ENCODE measurements around the gene INTS6.

DNA sequence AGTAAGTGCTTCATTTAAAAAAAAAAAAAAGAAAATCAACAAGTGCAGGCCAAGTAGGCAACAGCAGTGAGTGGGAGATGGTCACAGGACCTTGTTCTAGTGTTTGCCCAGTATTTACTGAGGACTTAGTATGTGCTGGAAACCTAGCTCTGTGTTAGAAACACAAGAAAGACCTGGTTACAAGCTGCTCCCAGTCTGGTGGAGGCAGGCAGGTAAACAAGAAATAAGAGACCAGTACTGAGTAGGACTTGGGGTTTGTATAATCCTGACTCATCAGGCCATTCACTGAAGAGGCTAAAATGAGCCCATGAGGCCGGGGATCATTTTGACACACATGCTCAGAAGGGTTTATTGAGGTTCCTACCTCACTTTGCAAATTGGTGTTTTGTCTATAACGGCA lies 134.8 kb downstream of the INTS6 start:
- TF ChIP-seq PPARA (CRISPR knock-in tag; IDR thresholded peaks at IDR 0.05; ENCODE audit: borderline replicate concordance) (no peak), GLIS3 (CRISPR knock-in tag; IDR thresholded peaks at IDR 0.05) (no peak), ZNF8 (CRISPR knock-in tag; IDR thresholded peaks at IDR 0.05) (no peak), ARNTL (CRISPR knock-in tag; IDR thresholded peaks at IDR 0.05; ENCODE audit: borderline replicate concordance, low read depth) (no peak), ESRRG (CRISPR knock-in tag; IDR thresholded peaks at IDR 0.05) (no peak), PATZ1 (CRISPR knock-in tag; IDR thresholded peaks at IDR 0.05; ENCODE audit: borderline replicate concordance) (no peak), TOX (CRISPR knock-in tag; IDR thresholded peaks at IDR 0.05; ENCODE audit: borderline replicate concordance) (no peak), ZFP30 (CRISPR knock-in tag; IDR thresholded peaks at IDR 0.05) (no peak), ISL1 (CRISPR knock-in tag; IDR thresholded peaks at IDR 0.05) (no peak), ZNF565 (CRISPR knock-in tag; conservative IDR thresholded peaks at IDR 0.05; ENCODE audit: low read depth) (no peak), RARB (CRISPR knock-in tag; IDR thresholded peaks at IDR 0.05) (no peak), ZC3H10 (CRISPR knock-in tag; IDR thresholded peaks at IDR 0.05) (no peak)
- TF ChIP-seq, protein P1, sequence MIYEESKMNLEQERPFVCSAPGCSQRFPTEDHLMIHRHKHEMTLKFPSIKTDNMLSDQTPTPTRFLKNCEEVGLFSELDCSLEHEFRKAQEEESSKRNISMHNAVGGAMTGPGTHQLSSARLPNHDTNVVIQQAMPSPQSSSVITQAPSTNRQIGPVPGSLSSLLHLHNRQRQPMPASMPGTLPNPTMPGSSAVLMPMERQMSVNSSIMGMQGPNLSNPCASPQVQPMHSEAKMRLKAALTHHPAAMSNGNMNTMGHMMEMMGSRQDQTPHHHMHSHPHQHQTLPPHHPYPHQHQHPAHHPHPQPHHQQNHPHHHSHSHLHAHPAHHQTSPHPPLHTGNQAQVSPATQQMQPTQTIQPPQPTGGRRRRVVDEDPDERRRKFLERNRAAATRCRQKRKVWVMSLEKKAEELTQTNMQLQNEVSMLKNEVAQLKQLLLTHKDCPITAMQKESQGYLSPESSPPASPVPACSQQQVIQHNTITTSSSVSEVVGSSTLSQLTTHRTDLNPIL (CRISPR knock-in tag; IDR thresholded peaks at IDR 0.05; ENCODE audit: low read depth): no peak
- TF ChIP-seq, protein P2, sequence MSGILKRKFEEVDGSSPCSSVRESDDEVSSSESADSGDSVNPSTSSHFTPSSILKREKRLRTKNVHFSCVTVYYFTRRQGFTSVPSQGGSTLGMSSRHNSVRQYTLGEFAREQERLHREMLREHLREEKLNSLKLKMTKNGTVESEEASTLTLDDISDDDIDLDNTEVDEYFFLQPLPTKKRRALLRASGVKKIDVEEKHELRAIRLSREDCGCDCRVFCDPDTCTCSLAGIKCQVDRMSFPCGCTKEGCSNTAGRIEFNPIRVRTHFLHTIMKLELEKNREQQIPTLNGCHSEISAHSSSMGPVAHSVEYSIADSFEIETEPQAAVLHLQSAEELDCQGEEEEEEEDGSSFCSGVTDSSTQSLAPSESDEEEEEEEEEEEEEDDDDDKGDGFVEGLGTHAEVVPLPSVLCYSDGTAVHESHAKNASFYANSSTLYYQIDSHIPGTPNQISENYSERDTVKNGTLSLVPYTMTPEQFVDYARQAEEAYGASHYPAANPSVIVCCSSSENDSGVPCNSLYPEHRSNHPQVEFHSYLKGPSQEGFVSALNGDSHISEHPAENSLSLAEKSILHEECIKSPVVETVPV (CRISPR knock-in tag; IDR thresholded peaks at IDR 0.05): no peak
